Activated CD4-positive, alpha-beta T cell treated with anti-CD3 and anti-CD28 coated beads for 1 hour (primary cell): ENCODE data around the gene DCDC2C.

Experiments
- DNase-seq: peaks from one replicate; pipeline ENCODE4 v3.0.0-alpha.2; 2020

The DCDC2C gene

DNA sequence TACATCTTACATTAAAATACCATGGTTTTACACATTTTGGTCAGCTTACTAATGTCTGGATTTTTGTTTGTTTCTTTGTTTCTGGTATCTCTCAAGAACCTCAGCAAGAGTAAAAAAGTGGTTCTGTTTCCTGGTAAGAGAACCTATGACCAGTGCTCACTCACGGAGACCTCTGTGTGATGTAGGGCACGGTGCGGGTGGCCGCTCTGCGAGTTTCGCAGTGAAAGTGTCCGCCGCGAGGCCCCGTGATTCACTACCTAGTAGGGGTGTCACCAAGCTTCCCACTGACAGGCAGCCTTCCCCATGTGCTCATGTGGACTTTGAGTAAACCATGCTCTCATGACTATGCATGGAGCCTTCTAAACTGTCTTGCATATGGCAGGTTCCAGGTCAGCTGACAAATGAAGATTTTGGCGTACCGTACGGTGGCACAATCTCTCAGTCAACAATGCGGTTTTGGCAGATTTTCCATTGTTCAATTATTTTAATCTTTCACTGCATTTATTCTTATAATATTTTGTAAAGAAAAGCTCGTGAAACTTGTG is 137.3 kb downstream of the DCDC2C start:
- no peak for DNase-seq

DNA sequence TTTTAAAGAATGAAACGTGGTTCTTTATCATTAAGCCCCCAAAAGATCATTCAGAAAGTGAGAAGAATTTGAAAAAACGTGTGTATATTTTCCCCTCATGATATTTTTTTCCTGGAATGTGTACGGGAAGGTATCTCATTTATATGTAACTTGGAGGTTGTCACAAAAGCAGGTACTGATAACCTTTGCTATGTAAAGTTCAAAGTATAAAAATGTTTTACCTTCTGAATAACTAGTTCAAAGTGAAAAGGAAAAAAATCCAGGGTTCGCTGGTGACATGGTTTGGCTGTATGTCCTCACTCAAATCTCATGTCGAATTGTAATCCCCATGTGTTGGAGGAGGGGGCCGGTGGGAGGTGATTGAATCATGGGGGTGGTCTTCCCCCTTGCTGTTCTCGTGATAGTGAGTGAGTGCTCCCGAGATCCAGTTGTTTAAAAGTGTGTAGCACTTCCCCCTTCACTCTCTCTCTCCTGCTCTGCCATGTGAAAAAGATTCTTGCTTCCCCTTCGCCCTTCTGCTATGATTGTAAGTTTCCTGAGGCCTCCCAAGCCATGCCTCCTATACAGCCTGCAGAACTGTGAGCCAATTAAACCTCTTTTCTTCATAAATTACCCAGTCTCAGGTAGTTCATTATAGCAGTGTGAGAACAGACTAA is 144.2 kb downstream of the DCDC2C start:
- no peak for DNase-seq

DNA sequence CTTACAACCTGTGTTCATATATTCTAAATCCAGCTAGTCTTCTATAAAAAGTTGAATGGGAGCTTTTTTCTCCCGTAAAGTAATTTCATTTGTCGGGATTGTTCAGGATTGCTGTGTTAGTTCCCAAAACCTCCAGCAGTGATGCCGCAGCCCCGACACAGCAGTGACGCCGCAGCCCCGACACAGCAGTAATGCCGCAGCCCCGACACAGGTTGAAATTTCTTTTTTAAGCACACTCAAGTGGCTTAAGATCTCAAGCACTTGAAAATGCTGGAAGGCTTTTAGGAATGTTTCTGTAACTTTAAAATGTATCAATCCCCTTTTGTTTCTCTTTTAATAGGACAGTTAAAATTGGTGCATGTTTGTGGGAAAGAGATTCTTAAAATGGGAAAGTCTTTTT is 145.4 kb downstream of the DCDC2C start:
- DNase-seq, result no peak

DNA sequence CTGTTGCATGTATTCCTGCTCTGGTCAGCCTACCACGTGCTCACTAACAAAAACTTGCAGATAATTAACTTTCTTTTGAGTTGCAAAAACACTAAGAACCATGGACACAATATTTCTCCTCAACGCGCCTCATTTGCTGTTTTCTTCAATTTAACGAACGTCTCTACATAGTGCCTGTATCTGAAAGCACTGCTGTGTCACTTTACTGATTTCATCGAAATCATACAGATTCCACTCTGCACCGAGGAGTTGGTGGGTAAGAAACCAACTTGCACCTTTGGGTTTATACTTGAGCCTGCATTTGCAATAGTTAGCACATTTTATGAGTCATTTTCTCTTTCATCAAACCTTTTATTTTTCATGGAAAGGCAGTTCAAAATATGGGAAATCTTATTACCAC is 145.8 kb downstream of the DCDC2C start:
- no peak for DNase-seq

DNA sequence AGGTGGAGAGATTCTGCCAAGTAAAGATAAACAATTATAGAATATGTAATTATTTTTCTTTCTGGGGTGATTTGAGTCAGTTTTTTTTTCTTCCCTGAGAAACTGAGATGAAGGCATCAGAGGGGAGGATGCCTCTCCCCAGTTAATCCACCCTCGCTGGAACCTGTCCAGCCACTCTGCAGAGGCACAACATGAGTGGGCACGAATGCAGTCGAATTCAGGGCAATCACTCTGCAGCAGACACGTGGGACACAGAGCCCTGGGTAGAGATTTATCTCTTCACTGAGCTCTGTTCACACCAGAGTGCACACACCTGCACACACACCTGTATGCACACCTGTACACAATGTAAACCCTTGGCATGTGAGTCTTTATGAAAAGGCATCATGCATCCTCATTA is 154.2 kb downstream of the DCDC2C start:
- no peak for DNase-seq

DNA sequence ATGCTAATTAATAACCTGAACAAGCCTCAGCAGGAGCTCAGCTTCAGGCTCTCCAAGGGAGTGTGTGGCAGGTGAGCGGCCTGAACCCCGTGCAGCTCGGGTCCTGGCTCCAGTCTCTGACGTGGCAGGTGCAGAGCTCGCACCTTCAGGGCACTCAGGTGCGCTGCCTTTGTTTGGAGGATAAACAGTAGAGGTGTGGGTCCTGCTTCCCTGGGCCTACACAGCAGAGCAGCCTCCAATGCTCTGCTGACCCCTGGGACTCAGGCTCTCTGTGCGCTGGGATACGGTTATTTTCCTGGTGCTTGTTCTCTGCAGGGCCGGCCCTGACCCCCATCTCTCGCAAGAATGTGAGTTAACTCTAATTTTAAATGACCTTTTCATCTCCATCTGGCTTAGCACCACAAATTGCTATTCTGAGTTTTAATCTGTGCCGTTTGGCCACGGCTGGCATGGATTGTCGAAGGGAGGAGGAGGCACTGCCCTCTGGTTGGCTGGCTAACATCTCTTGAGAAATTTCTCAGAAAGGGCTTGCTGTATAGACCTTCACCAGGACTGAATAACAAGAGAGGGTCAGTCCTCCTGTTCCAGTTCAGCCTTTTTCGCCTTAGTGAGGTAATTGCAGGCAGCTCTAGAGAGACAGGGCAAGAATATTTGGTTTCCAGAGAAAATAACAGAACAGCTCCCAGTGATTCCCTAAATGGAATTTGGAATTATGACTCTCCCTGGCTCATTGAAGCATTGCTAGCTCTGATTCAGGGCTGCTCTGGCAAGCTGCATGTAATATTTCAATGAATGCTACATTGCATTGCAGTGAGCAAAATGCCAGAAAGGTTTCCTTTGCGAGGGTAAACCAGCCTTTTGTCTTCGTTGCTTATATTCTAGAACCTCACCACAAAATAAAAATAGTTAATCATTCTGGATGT is 161.8 kb downstream of the DCDC2C start:
- no peak for DNase-seq

DNA sequence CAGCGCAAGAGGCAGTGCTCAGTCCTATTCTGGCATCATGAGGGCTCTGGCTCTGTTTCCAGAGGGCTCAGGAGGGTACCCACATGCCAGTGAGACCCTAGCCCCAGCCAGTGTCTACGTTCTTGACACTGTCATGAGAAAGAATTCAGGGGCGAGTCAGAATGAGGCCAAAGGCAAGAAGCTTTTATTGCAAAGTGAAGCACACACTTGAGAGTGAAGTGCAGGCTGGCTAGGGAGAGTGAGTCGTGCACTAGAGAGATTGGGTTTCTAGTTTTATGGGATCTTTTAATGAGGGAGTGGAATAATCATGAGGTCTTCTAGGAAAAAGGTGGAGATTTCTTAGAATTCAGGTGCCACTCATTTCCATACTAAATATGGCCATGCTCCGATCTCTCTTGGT is 164.1 kb downstream of the DCDC2C start:
- no peak for DNase-seq

DNA sequence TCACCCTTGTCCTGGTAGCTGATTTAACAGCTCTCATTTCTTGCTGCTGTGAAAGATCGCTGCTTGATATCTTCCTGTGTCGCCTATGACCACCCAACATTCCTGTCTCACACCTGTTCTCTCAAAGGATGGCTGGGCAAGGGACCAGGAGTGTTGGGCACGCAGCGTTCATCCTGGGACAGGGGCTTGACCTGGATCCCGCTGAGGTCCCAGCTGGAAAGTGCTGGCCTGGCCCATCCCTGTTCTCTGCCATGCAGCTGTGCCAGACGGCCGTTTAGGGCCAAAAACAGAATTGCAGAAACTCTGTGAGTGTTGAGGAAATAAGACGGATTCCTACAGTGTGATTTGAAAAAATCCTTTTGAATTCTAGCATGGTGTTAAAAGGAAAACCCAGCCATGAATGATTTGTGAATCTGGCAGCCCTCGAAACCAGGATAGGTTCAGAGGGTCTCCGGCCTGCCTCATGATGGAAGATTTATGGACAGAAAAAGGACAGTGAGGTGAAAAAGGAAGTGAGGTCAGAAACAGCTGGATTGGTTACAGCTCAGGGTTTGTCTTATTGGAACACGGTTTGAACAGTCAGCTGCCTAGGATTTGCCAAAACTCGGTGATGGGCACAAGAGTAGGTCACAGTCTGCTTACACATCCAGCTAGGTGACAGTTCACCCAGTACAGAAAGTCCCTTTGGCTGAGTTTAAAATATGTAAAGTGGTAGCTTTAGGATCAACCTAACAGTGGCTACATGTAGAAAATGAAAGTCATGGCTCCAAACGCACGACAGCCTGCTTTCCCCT is 164.8 kb downstream of the DCDC2C start:
- DNase-seq, result no peak

DNA sequence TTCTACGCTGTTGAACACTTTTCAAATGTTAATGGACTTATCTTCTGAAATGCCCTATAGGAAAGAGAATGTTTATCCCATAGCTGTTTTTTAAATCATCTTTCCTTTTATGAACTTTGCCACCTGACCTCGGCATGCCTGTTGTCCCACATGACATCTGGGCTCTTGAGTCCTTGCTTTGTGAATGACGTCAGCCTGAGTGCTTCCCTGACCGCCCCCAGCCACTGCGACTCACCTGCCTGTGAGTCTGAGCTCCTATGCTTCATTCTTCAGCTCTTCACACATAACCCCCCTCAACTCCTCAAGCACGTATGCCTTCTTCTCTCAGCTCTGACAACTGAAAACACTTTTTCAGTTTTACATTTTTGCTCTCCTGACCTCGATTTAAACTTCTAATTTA is 166.8 kb downstream of the DCDC2C start:
- no peak for DNase-seq

DNA sequence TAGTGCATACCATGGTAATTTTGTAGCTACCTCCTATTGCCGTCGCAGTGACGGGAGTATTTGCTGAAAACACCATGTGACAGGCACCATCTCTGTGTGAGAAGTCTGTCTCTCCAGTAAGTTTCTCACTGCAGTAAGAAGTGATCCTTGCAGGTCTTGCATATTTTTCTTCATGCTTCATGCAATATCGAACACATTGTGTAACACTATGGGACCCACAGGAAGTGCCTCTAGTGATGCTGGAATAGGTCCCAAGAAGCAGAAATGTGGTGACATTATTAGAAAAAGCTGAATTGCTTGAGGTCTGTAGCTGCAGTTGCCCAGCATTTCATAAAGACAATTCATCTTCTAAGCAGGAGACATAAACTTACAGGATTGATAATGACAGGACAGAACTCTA is 167.6 kb downstream of the DCDC2C start:
- DNase-seq, result no peak

DNA sequence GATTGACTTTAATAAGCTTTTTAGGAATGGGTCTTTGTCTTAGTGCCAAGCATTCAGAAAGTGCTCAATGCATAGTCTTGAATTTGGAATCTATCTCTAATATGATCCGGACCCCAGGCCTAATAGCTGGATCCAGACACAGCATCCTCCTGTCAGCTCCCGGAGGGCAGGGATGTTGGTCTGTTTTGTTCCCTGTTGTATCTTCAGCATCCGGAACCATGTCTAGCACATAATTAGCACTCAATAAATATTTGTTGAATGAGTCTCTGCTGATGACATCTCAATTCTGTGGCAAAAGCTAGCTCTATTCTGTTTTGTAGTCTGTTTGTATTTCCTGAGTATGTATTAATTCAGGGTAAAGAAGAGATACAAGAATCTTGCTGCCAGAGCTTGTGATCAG is 169.1 kb downstream of the DCDC2C start:
- no peak for DNase-seq

DNA sequence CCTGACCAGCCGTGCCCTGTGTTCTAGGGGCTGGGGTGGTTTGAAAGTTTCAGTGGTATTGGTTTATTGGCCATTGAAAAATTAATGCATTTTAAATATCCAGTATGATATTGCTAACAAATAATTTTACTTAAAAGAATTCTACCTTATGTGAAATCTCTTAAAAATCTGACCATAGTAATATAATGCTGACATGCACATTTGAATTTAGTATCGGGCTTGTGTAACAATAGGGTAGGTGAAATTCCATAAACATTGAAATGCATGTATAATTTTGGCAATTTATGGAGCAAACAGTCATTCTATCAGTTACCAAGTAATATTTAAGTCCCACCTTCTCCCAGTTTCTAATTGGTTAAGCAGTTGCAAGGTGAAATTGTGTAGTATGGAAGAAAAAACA is 170.5 kb downstream of the DCDC2C start:
- no peak for DNase-seq

DNA sequence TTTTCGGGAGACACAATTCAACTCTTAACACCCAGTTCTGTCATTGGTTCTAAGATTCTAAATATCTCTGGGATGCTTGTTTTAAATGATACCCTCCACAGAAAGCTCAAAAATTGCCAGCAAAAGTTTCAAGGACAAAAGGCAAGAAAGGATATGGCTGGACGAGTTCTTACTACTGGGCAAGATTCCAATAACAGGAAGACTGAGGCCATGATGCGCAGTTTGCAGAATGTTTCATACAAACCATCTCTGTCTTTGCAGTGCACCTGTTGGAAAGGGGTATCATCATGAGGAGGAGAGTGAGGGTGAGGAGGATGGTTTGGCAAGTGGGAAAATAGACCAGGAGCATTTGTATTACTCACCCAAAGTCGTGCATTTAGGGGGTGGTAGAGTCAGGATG is 172.8 kb downstream of the DCDC2C start:
- no peak for DNase-seq

DNA sequence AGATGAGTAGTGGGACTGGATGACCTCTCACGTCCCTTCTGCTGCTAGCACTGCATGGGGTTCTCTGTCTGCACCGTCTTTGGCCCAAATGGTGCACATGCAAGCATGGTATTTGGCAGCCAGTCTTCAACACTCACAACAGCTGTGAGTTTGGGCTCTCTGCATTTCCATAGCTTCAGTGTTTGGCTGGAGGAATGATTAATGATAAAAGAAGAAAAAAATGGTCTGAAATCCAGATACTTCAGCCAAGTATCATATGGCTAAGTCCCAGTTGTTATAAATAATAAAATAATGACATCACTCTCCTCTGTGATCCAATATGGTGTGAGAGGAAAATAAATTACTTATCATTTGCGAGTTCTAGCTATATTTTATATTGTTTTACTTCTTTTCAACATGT is 173.3 kb downstream of the DCDC2C start:
- no peak for DNase-seq

DNA sequence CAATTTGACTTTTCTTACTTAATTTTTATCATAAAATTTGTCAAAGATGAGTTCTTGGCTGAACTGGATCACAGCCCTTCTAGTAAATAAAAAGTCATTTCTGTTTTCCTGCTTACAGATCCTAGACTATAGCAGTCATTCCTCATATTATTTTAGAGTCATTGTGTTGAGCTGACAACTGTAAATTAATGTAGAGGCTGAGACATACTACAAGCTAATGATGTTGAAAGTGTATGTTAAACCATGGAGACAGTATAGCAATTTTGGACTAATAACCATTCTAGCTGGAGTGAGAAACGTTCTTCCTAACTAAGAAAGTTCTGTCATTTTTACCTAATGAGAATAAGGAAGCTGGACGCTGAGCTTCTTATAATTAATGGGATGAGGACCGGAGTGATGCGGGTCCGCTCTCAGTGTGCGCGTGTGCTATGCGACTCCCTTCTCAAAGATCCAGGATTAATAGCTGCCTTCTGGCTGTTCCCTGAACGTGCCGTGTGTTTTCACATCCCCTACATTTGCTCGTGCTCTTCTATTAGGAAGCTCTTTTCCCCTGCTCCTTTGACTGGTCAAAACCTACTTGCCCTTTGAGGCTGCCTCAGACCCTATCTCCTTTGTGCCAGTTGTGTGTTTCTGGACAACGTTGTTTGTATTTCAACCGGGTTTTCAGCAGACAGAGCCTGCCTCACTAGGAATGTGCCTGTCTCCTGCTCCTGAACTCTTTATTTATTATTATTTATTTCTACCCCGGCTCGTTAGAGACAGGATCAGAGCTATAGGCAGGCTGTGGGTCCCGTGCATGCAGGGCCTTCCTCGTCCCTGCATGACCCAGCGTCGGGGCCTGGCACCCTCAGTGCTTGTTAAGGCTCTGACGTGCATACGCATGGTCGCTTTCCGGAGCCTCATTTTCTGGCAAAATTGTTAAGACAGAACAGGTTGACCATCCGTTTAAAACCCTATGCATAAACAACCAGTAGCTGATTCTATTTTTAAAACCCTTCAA is 182.6 kb downstream of the DCDC2C start:
- DNase-seq, result no peak

DNA sequence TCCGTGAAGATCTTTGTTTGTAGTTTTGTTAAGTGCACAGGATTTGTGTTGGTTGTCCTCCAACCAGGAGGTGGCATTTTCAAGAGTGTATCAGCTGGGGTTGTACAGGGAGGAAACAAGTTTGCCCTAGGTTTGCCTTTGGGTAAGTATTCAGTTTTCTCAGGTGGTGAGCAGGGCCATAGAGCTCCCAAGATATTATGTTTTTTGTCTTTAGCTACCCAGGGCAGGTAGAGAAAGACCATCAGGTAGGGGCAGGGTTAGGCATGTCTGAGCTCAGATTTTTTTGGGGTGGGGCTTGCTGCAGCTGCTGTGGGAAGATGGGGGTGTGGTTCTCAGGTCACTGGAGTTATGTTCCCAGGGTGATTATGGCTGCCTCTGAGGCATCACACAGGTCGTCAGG is 191.6 kb downstream of the DCDC2C start:
- no peak for DNase-seq
